Suprapubic skin (tissue), 3 donors: ENCODE results near the gene MAST4.

Experiments
- POLR2A ChIP-seq, 2 donors: fragments of 450-650 bp; IDR thresholded peaks; one replicate each; pipeline ENCODE4 v1.6.1; 2017; ENCODE audit warnings: antibody characterized with exemption in 2 of 2, mild to moderate bottlenecking in 2 of 2, moderate library complexity in 2 of 2
- TF ChIP-seq, protein P1 (sequence below), 2 donors: fragments of 200-600 bp in 1 of 2; fragments of 450-650 bp in 1 of 2; sonication (generic) in 1 of 2; IDR thresholded peaks; one replicate each; pipeline ENCODE4 v1.5.1; 2016 to 2019; ENCODE audit warnings: antibody characterized with exemption in 2 of 2, mild to moderate bottlenecking in 1 of 2, moderate library complexity in 1 of 2

DNA sequence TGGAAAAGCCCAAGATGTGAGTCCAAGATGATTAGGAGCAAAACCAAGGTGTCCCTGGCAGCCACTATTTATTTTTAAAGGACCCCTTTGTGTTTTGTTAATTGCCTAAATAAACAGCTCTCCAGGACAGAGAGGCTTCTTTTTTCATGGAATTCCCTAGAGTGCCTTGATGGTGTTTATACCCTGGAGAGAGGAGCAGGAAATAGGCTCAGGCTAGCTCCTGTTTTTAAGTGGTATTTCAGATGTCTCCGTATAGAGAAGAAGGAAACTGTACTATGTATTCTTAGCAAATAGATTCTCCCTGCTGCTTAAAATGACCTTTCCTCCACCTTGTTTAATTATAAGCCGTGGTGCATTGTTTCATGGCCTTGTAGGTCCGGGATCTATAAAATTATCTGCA is 308.0 kb downstream of the MAST4 start:
- TF ChIP-seq, protein P1, sequence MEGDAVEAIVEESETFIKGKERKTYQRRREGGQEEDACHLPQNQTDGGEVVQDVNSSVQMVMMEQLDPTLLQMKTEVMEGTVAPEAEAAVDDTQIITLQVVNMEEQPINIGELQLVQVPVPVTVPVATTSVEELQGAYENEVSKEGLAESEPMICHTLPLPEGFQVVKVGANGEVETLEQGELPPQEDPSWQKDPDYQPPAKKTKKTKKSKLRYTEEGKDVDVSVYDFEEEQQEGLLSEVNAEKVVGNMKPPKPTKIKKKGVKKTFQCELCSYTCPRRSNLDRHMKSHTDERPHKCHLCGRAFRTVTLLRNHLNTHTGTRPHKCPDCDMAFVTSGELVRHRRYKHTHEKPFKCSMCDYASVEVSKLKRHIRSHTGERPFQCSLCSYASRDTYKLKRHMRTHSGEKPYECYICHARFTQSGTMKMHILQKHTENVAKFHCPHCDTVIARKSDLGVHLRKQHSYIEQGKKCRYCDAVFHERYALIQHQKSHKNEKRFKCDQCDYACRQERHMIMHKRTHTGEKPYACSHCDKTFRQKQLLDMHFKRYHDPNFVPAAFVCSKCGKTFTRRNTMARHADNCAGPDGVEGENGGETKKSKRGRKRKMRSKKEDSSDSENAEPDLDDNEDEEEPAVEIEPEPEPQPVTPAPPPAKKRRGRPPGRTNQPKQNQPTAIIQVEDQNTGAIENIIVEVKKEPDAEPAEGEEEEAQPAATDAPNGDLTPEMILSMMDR (IDR thresholded peaks at IDR 0.05), result no peak
- TF ChIP-seq POLR2A (IDR thresholded peaks at IDR 0.05), result no peak
